C4-2B (cell line): ENCODE results near the gene APOL5.
A peak's percentile ranks its signal among the peaks of the same experiment; 100 is the strongest.

Experiments
- H3K27ac ChIP-seq: fragments of 450-650 bp; 2 replicates; pipeline ENCODE4 v1.5.1; 2017
- CTCF ChIP-seq: fragments of 450-650 bp; conservative IDR thresholded peaks from 2 replicates; pipeline ENCODE4 v1.5.1; 2017; ENCODE audit warnings: mild to moderate bottlenecking
- ZFX ChIP-seq: fragments of 450-650 bp; IDR thresholded peaks from 2 replicates; pipeline ENCODE4 v1.6.1; 2017

Gene APOL5

GRCh38 chr22:35752863-35753189 is 35.2 kb downstream of the APOL5 start:
- no peak overlapping the region for H3K27ac ChIP-seq
- TF ChIP-seq CTCF, result no peak
- no peak for TF ChIP-seq ZFX

DNA sequence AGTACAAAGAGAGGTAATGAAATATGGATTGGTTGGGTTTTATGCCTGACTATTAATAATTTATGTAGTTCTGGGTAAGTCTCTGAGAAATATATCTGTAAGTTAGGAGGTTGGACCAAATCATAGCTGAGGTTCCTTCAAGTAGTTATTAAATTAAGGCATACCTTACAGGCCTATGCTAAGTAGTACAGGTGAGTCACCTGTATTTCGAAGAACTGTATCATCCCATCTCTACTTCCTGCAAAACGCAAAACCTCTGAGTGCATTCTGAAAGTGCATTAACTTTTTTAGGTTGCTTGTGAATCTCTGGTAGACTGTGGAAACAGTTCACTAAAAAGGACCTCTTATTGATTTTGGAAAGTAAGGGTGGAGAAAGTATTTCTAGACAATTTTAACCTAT is 37.1 kb downstream of the APOL5 start:
- TF ChIP-seq CTCF (no peak), ZFX (no peak)
- no peak overlapping the region for H3K27ac ChIP-seq

- H3K27ac ChIP-seq, result no peak overlapping the region
Measured at GRCh38 chr22:35756722-35757121, 39.0 kb downstream of the APOL5 start.

DNA sequence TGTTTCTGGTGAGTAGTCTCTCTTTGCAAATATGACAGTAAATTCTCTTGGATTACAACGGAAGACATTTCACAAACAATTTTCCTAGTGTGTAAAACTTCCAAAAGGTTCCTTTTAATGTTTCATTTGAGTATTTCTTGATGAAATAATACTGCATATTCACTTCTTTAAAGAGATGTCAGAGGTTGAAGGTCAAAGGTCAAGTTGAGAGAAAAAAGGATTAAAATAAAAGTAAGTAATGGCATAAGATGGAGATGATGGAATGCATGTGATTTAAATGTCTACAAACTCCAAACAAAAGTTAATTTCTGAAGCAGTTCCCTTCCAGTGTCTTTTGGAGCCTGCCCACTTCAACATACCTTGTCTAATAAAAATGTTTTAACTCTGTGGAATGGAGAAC is 40.7 kb downstream of the APOL5 start:
- no peak for TF ChIP-seq CTCF
- TF ChIP-seq ZFX, result no peak
- no peak overlapping the region for H3K27ac ChIP-seq

More at GRCh38 chr22:35756722-35757121, 39.0 kb downstream of the APOL5 start:
- TF ChIP-seq CTCF, result no peak
- TF ChIP-seq ZFX, result no peak

- H3K27ac ChIP-seq, result no peak overlapping the region
- TF ChIP-seq CTCF, result peak; percentile 36
- no peak for TF ChIP-seq ZFX
Measured at GRCh38 chr22:35761037-35761436, 43.4 kb downstream of the APOL5 start.

DNA sequence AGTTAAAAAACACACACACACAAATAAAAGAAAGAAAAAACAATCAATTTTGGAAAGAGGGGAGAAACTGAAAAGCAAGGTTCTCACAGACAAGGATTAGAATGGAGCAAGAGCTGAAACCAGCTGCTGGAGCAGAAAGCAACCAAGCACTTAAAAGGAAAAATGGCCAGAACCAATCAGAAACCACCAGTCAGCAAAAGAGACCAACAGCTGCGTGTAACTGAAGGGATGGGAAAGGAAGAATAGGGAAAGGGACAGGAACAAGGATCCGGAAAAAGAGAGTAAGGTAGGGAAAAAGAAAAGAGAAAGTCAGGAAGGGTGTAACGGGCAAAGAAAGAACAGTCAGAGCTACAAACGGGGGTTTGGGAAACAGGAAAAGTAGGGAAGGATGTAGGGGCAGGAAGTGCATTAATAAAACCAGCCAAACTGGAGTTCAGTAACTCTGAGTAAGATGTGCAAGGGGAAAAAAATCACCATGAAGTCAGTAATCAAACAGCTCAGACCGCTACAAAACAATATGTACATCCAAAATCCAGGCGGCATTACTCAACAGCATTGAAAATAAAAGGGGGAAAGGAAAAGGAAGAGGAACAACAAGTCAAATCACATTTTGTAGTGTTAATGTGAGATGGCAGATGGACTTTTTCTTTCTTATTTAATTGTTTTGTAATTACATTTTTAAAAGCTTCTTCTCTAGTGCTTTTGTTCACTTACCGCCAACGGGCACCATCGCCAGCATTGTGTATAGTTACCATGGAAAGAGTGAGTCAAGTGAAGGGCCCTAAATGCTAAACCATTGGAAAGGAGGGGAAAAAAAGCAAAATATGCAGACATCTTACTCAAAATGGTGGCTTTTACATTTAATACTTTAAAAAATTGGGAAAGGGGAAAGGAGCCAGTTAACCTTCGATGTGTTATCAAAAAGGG is 49.2 kb downstream of the APOL5 start:
- TF ChIP-seq CTCF (no peak), ZFX (no peak)
- no peak overlapping the region for H3K27ac ChIP-seq

GRCh38 chr22:35769974-35770373 is 52.3 kb downstream of the APOL5 start:
- TF ChIP-seq ZFX, result no peak
- TF ChIP-seq CTCF, result no peak
- H3K27ac ChIP-seq, result no peak overlapping the region
